Neutrophil (primary cell): ENCODE results near the gene ATG7.

Experiments
- H3K27ac ChIP-seq: fragments of 200-600 bp; sonication (generic); 2 replicates; pipeline ENCODE4 v1.5.1; 2016; ENCODE audit warnings: mild to moderate bottlenecking, moderate library complexity
- H3K27me3 ChIP-seq: fragments of 200-600 bp; sonication (generic); 2 replicates; pipeline ENCODE4 v1.6.0; 2016; ENCODE audit warnings: mild to moderate bottlenecking
- H3K36me3 ChIP-seq: fragments of 200-600 bp; sonication (generic); 2 replicates; pipeline ENCODE4 v1.5.1; 2017
- H3K4me1 ChIP-seq, 2 experiments: fragments of 200-600 bp in 1 of 2; sonication (generic) in 1 of 2; 1 replicate in 1 of 2; 2 replicates in 1 of 2; pipeline versions ENCODE4 v1.5.1 to v1.6.1; 2013 to 2016; ENCODE audit warnings: low read depth in 1 of 2, low read length in 1 of 2, mild to moderate bottlenecking in 1 of 2, moderate library complexity in 1 of 2; ENCODE audit not compliant: control insufficient read depth in 1 of 2, insufficient read depth in 1 of 2
- H3K4me3 ChIP-seq, 2 experiments: fragments of 200-600 bp in 1 of 2; sonication (generic) in 1 of 2; 1 replicate in 1 of 2; 2 replicates in 1 of 2; pipeline ENCODE4 v1.5.1; 2013 to 2016; ENCODE audit warnings: low read depth in 1 of 2, low read length in 1 of 2, mild to moderate bottlenecking in 1 of 2, moderate library complexity in 1 of 2
- H3K9me3 ChIP-seq: fragments of 200-600 bp; sonication (generic); 2 replicates; pipeline ENCODE4 v1.5.1; 2016
- TF ChIP-seq, protein P1 (sequence below): fragments of 200-600 bp; sonication (generic); IDR thresholded peaks from 2 replicates; pipeline ENCODE4 v1.5.1; 2016; ENCODE audit warnings: antibody characterized with exemption

The ATG7 gene

DNA sequence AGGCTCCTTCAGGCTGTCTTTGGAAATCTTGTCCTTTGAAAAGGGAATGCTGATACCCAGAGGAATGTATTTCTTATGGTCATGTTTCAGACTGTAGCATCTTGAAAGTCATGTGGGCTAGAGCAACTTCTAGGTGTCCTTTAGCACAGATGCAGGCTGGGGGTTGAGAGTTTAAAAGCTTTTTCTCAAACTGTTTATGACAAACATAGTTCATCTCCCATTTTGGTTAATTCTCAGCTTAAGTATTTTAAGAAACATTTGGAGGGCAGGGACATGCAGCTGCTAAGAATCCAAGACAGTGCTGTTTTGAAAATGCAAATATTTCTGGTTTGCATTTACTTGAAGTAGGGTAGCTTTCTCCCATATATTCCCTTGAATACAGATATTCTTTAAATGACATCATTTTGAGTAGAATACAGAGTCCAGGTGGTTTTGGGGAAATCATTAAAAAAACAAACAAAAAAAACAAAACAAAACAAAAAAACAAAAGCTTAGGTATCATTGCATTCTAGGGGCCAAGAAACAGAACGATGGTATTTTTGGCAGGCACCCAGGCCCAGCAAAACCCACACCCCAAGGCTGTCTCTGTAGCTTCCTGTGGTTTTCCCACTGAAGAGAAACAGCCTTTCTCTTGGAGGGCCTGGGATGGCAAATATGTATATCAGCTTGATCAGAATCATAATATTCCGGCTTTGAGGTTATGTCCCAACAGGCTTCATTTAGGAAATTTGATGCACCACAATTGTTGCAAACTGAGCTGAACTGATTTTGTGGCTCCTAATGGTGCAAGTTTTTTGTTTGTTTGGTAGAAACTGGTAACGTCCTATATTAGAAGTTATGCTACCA is 120.0 kb downstream of the ATG7 start:
- TF ChIP-seq, protein P1, sequence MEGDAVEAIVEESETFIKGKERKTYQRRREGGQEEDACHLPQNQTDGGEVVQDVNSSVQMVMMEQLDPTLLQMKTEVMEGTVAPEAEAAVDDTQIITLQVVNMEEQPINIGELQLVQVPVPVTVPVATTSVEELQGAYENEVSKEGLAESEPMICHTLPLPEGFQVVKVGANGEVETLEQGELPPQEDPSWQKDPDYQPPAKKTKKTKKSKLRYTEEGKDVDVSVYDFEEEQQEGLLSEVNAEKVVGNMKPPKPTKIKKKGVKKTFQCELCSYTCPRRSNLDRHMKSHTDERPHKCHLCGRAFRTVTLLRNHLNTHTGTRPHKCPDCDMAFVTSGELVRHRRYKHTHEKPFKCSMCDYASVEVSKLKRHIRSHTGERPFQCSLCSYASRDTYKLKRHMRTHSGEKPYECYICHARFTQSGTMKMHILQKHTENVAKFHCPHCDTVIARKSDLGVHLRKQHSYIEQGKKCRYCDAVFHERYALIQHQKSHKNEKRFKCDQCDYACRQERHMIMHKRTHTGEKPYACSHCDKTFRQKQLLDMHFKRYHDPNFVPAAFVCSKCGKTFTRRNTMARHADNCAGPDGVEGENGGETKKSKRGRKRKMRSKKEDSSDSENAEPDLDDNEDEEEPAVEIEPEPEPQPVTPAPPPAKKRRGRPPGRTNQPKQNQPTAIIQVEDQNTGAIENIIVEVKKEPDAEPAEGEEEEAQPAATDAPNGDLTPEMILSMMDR: no peak
- Histone ChIP-seq H3K27me3 (no peaks in the 10 kb centered on the region), H3K4me3 (no peak overlapping the region), H3K36me3 (peaks cover 26% of the 10 kb centered on the region), H3K4me1 (no peaks in the 10 kb centered on the region), H3K9me3 (no peaks in the 10 kb centered on the region), H3K27ac (no peak overlapping the region)

DNA sequence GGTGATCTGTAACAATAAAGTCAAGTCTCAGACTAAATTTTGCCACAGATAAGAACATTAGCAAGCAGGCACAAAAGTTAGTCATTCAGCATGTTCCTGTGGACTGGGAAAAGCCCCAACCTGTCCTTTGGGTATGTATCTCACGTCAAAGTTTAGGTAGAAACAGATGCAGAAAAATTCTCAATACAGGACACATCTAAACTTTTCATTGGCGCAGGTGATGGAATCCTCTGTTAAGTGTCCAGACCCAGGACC is 120.6 kb downstream of the ATG7 start:
- Histone ChIP-seq H3K9me3 (no peaks in the 10 kb centered on the region), H3K4me1 (no peaks in the 10 kb centered on the region), H3K36me3 (peaks cover 20% of the 10 kb centered on the region), H3K4me3 (no peak overlapping the region), H3K27ac (no peak overlapping the region), H3K27me3 (no peaks in the 10 kb centered on the region)
- TF ChIP-seq, protein P1: no peak

- peaks cover 16% of the 10 kb centered on the region for H3K36me3 ChIP-seq
- H3K9me3 ChIP-seq: no peaks in the 10 kb centered on the region
- H3K27ac ChIP-seq: no peak overlapping the region
- H3K4me3 ChIP-seq: no peak overlapping the region
- H3K27me3 ChIP-seq: no peaks in the 10 kb centered on the region
- H3K4me1 ChIP-seq: no peaks in the 10 kb centered on the region
- TF ChIP-seq, protein P1: no peak
Observed at GRCh38 chr3:11393401-11393800, 121.2 kb downstream of the ATG7 start.

DNA sequence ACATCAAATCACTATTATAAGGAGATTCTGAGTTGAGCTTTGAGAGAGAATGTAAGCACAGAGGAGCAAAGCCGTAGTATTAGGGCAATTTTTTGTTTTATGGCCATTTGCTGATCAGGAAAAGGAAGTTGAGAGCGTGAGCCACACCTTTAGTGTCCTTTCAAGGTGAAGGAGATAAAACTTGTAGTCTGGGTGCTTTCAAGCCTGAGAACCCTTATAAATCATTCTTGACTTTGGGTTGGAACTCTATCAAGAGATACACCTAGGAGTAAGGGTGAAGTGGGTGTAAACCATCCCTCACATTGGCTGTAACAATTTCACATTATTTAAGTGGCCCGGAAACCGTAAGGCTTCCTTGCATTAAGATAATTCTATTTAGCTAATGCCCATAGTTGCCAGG is 122.2 kb downstream of the ATG7 start:
- TF ChIP-seq, protein P1: no peak
- H3K27me3 ChIP-seq: no peaks in the 10 kb centered on the region
- no peaks in the 10 kb centered on the region for H3K4me1 ChIP-seq
- H3K4me3 ChIP-seq: no peak overlapping the region
- H3K27ac ChIP-seq: no peak overlapping the region
- no peaks in the 10 kb centered on the region for H3K9me3 ChIP-seq
- H3K36me3 ChIP-seq: peaks cover 16% of the 10 kb centered on the region

- Histone ChIP-seq H3K4me1 (peaks cover 0 to 3% of the 10 kb centered on the region in 2 experiments), H3K27ac (no peak overlapping the region), H3K9me3 (no peaks in the 10 kb centered on the region), H3K36me3 (peaks cover 10% of the 10 kb centered on the region), H3K4me3 (no peak overlapping the region), H3K27me3 (no peaks in the 10 kb centered on the region)
- TF ChIP-seq, protein P1: no peak
Observed at GRCh38 chr3:11400213-11400612, 128.0 kb downstream of the ATG7 start.
